GM12878 (cell line): ENCODE measurements around the gene AMN1. TPM values are rescaled to one million over a fixed set of nuclear protein-coding genes. Genes with fewer than 3 reads are reported as not detected.
A peak's percentile ranks its signal among the peaks of the same experiment; 100 is the strongest.

ENCODE experiments used
- BHLHE40 ChIP-seq, 2 experiments: fragments of 450-650 bp in 1 of 2; IDR thresholded peaks; 2 replicates each; pipeline ENCODE4 v1.6.1; 2011 to 2017; ENCODE audit warnings: low read depth in 2 of 2, borderline replicate concordance in 1 of 2, improper control_type of control experiment in 1 of 2, low read length in 1 of 2, mild to moderate bottlenecking in 1 of 2
- CUX1 ChIP-seq: IDR thresholded peaks from 2 replicates; pipeline ENCODE4 v1.6.1; 2012; ENCODE audit warnings: improper control_type of control experiment, low read depth, low read length; ENCODE audit not compliant: insufficient replicate concordance
- EP300 ChIP-seq, 2 experiments: fragments of 150-350 bp in 1 of 2; IDR thresholded peaks; 2 replicates each; pipeline ENCODE4 v1.6.1; 2011 to 2012; ENCODE audit warnings: low read depth in 2 of 2, low read length in 2 of 2, borderline replicate concordance in 1 of 2, improper control_type of control experiment in 1 of 2, inconsistent platforms in 1 of 2; ENCODE audit not compliant: control insufficient read depth in 1 of 2
- ETV6 ChIP-seq, 2 experiments: fragments of 450-650 bp in 1 of 2; IDR thresholded peaks in 1 of 2; conservative IDR thresholded peaks in 1 of 2; 2 replicates each; pipeline ENCODE4 v1.6.1; 2014; ENCODE audit warnings: antibody characterized with exemption in 1 of 2, borderline replicate concordance in 1 of 2, low read depth in 1 of 2, mild to moderate bottlenecking in 1 of 2, moderate library complexity in 1 of 2
- FOS ChIP-seq: IDR thresholded peaks from 3 replicates; pipeline ENCODE4 v1.6.1; 2011; ENCODE audit warnings: borderline replicate concordance; ENCODE audit not compliant: insufficient read length; ENCODE audit errors: extremely low read depth
- HDAC2 ChIP-seq: fragments of 200-600 bp; sonication (generic); IDR thresholded peaks from 2 replicates; pipeline ENCODE4 v1.6.1; 2017
- IKZF1 ChIP-seq: fragments of 450-650 bp; conservative IDR thresholded peaks from 2 replicates; pipeline ENCODE4 v1.6.1; 2017; ENCODE audit warnings: antibody characterized with exemption, mild to moderate bottlenecking
- JUND ChIP-seq: IDR thresholded peaks from 2 replicates; pipeline ENCODE4 v1.6.1; 2012; ENCODE audit warnings: low read depth, mild to moderate bottlenecking, low read length, improper control_type of control experiment, moderate library complexity
- KAT2A ChIP-seq: conservative IDR thresholded peaks from 2 replicates; pipeline ENCODE4 v1.6.1; 2011; ENCODE audit warnings: low read depth, low read length; ENCODE audit not compliant: control insufficient read depth
- KDM1A ChIP-seq: fragments of 200-600 bp; sonication (generic); IDR thresholded peaks from 2 replicates; pipeline ENCODE4 v1.6.1; 2016; ENCODE audit warnings: borderline replicate concordance
- LARP7 ChIP-seq: fragments of 450-650 bp; IDR thresholded peaks from 2 replicates; pipeline ENCODE4 v1.6.1; 2017; ENCODE audit warnings: mild to moderate bottlenecking
- MXI1 ChIP-seq: fragments of 150-350 bp; IDR thresholded peaks from 2 replicates; pipeline ENCODE4 v1.6.1; 2011; ENCODE audit warnings: low read depth, mild to moderate bottlenecking, inconsistent platforms, low read length, improper control_type of control experiment
- PAX5 ChIP-seq: IDR thresholded peaks from 2 replicates; pipeline ENCODE4 v1.6.1; 2011; ENCODE audit warnings: low read depth, low read length, borderline replicate concordance
- PAX8 ChIP-seq: fragments of 450-650 bp; IDR thresholded peaks from 2 replicates; pipeline ENCODE4 v1.6.1; 2017; ENCODE audit warnings: mild to moderate bottlenecking, moderate library complexity
- POLR2AphosphoS5 ChIP-seq: IDR thresholded peaks from 2 replicates; pipeline ENCODE4 v1.6.1; 2011; ENCODE audit warnings: mild to moderate bottlenecking, low read length, inconsistent platforms
- RUNX3 ChIP-seq: IDR thresholded peaks from 2 replicates; pipeline ENCODE4 v1.6.1; 2012; ENCODE audit warnings: low read length, inconsistent platforms
- TBL1XR1 ChIP-seq: IDR thresholded peaks from 2 replicates; pipeline ENCODE4 v1.6.1; 2012; ENCODE audit warnings: low read depth, low read length, improper control_type of control experiment
- TCF12 ChIP-seq: IDR thresholded peaks from 2 replicates; pipeline ENCODE4 v1.6.1; 2011; ENCODE audit warnings: low read depth, mild to moderate bottlenecking, low read length
- TCF3 ChIP-seq: IDR thresholded peaks from 2 replicates; pipeline ENCODE4 v1.6.1; 2012; ENCODE audit warnings: low read depth, mild to moderate bottlenecking, low read length, borderline replicate concordance; ENCODE audit not compliant: insufficient read depth
- YY1 ChIP-seq: IDR thresholded peaks from 2 replicates; pipeline ENCODE4 v1.6.1; 2011; ENCODE audit warnings: low read depth, mild to moderate bottlenecking, low read length
- ZNF622 ChIP-seq: fragments of 450-650 bp; IDR thresholded peaks from 2 replicates; pipeline ENCODE4 v1.6.1; 2017; ENCODE audit warnings: mild to moderate bottlenecking, inconsistent platforms
- polyA plus RNA-seq, 11 experiments: library from polyadenylated mRNA; depleted of rRNA in 4 of 11; unstranded in 6 of 11; stranded (reverse) in 5 of 11; fragments of >200 nt; fragmentation: Nextera tagmentation in 4 of 11; fragmentation: Illumina TruSeq in 1 of 11; extraction: Ambion mirVana in 4 of 11; extraction: Trizol in 1 of 11; gene quantifications; 1 replicate in 1 of 11; 2 replicates in 10 of 11; pipeline versions ENCODE4 v1.2.1 to v1.2.3, GENCODE V29; 2011 to 2016; ENCODE audit warnings: inconsistent platforms in 2 of 11, missing spikeins in 2 of 11, low read depth in 1 of 11
- total RNA-seq, 4 experiments: library from RNA; depleted of rRNA in 3 of 4; stranded (reverse); fragments of >200 nt in 3 of 4; fragmentation: Illumina TruSeq in 1 of 4; extraction: Trizol in 1 of 4; gene quantifications; 2 replicates each; pipeline versions ENCODE4 v1.2.1 to v1.2.3, GENCODE V29; 2013 to 2021
- TF ChIP-seq, protein P1 (sequence below): IDR thresholded peaks from 2 replicates; pipeline ENCODE4 v1.6.1; 2011; ENCODE audit warnings: mild to moderate bottlenecking, low read depth, low read length, moderate library complexity; ENCODE audit not compliant: insufficient replicate concordance

The AMN1 gene
- total and polyA plus RNA-seq, 10 of the 15 experiments (the other 5 are each of a cell fraction or from before 2014, with no cell fraction given), result 5.4 to 19.3 (median 9.3) TPM

DNA sequence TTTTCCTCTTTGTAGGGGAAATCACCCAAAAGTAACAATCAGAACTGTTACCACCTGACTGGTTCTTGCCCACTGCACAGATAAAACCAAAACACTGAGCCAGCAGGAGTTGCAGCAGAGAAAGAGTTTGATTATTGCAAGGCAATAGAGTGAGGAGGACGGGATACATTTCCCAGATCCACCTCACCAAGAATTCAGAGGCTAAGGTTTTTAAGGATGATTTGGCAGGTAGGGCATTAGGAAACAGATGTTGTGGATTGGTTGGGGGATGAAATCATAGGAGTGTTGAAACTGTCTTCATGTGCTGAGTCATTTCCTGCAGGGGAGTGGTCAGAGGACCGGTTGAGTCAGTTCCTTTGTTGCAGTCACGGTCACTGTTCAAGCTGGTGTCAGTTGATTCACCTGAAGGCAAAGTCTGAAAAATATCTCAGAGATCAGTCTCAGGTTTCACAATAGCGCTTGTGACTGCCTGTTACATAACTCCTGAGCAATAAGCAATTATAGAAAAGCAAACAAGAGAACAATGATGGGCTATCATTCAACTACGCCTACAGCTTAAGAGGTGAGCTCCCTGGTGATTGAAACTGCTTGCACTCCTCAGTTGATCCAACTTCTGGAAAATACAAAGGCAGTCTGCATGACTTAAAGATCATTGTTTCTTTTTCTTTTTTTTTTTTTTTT is 20.3 kb upstream of the AMN1 start (continued):
- TF ChIP-seq TCF3, result peak; percentile 88
- no peak for TF ChIP-seq HDAC2
- TF ChIP-seq TBL1XR1, result 0 out of 2 replicates have a peak, but pooled peaks have one; percentile 33
- TF ChIP-seq EP300 (IDR thresholded peaks at IDR 0.05; ENCODE audit: borderline replicate concordance in 1 of 2, control insufficient read depth in 1 of 2, low read depth in 2 of 2, low read length in 2 of 2), result peak; percentile 94 to 97
- TF ChIP-seq PAX8, result no peak
- peak; percentile 89 for TF ChIP-seq JUND
- no peak for TF ChIP-seq KAT2A
- TF ChIP-seq MXI1, result peak; percentile 50; the same call in 1 of the 2 replicates
- no peak for TF ChIP-seq FOS
- TF ChIP-seq, protein P1, sequence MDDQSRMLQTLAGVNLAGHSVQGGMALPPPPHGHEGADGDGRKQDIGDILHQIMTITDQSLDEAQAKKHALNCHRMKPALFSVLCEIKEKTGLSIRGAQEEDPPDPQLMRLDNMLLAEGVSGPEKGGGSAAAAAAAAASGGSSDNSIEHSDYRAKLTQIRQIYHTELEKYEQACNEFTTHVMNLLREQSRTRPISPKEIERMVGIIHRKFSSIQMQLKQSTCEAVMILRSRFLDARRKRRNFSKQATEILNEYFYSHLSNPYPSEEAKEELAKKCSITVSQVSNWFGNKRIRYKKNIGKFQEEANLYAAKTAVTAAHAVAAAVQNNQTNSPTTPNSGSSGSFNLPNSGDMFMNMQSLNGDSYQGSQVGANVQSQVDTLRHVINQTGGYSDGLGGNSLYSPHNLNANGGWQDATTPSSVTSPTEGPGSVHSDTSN, result peak; percentile 4
- peak; percentile 91 for TF ChIP-seq TCF12
- TF ChIP-seq RUNX3, result peak; percentile 98
- TF ChIP-seq IKZF1, result peak; percentile 96
- peak; percentile 96 for TF ChIP-seq POLR2AphosphoS5
- TF ChIP-seq CUX1, result peak; percentile 4
- peak in 1 of 2 experiments; percentile 90; a peak in 1 of 4 replicates for TF ChIP-seq ETV6 (conservative IDR thresholded peaks at IDR 0.05 in 1 of 2, IDR thresholded peaks at IDR 0.05 in 1 of 2; ENCODE audit: borderline replicate concordance in 1 of 2, low read depth in 1 of 2)
- TF ChIP-seq KDM1A, result no peak
- TF ChIP-seq PAX5, result peak; percentile 96
- peak; percentile 94 for TF ChIP-seq BHLHE40 (IDR thresholded peaks at IDR 0.05; ENCODE audit: borderline replicate concordance in 1 of 2, low read depth in 2 of 2, low read length in 1 of 2)
- peak; percentile 61; the same call in 1 of the 2 replicates for TF ChIP-seq YY1
- no peak for TF ChIP-seq LARP7
- TF ChIP-seq ZNF622, result no peak
